ENCODE data around the gene MATN1.

MATN1 gene

DNA sequence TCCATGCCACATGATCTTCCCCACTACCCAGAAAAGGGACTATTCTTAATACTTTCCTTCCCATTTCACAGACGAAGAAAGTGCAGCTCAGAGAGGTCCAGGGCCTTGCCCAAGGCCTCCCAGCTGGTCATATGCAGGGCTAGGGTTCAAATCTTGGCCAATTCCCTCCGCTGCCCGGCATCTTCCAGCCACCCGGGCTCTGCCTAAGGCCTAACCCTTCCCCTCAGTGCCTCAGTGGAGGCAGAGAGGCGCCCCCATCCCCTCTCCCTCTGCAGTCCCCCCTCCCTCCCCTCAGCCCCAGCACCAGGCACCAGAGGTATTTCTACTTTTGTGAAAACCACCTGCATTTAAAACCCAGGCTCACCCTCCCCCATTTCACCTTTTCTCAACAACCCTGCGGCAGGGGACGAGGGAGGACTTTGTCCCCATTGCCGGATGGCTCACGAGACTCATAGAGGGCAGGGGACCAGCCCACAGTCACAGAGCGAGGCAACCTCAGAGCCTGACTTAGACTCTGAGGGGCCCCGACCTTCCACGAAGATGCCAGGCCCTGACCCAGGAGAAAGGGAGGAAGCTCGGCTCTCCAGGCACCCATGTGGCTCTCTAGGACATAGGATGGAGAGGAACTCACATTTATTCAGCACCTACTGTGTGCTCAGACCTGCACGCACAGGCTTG, 21.9 kb upstream of the MATN1 start:
- no peak for DNase-seq (ENCODE audit: low read depth in 3 of 3)

DNA sequence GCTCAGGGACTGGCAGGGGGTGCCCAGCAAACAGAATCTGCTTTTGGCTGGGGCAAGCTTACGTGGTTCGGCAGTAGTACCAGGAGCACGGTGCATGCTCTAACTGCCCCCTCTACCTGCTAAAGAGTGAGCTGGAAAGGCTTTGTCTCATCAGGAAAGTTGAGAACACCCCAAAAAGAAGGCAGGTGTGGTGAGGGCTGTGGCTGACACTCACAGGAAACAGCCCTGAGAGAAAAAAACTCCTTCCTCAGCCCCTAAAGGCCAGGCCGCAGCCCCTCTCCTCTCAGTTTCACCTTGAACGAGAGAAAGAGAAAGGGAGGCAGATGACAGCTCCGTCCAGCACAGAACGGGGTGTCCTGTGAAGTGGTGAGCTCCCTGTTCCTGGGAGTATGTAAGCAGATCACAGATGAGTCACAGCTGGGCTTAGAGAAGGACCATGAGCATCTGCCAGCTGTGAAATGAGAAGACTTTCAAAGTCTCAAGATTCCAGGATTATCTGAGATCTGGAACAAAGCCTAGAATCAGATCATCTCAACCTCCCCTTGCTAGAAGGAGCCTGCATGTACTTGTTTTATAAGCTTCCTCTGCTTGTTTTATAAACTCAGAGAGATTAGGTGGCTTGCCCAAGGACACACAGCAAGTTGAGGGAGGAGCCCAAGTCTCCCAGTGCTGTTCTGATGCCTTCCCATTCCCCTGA, 20.8 kb upstream of the MATN1 start:
- DNase-seq (ENCODE audit: low read depth in 3 of 3): no peak

DNA sequence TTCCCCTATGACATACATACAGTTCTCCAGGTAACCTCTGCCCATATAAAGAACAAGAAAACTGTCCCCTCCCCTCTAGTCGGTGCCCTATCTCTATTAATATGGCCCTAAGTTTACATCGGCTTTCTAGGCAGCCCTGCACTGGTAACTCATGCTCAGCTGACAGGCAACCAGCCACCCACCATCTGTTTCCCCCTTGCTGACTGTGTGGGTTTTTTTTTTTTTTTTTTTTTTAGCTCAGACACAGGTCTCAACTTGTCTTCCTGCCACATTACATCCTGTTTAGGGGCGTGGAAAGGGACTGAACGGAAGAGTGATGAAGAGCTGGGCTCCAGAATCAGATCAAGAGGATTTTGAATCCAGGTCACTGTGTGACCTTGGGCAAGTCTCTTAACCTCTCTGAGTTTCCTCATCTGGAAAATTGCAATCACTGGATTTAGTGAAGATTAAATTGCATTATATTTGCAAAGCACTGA, 20.2 kb upstream of the MATN1 start:
- DNase-seq (ENCODE audit: low read depth in 3 of 3): peak in 1 of 3 experiments; percentile 57

DNA sequence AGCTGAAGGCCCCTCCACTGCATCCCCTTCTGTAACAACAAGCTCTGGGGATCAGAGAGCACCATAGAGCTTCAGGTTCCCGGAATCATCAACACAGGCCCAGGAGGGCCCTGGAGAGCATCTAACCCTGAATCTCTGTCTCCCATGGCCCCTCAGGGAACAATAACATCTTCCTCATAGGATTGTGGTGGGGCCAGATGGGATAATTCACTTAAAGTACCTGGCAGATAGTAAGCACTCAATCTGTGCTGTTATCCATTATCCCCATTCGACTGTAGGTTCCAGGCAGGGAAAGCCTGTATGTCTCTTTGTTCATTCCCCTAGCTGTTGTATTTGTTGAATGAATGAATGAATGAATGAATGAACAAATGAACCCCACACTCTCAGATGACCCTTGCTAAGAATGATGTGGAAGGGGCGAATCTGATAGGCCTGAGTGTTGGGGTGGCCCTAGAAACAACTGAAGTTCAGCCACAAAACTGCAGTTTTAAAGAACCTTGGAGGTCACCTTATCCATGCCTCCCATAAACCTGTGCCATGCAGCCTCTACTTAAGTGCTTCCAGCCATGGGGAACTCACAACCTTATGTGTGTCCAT, 19.7 kb upstream of the MATN1 start:
- no peak for DNase-seq (ENCODE audit: low read depth in 3 of 3)

DNA sequence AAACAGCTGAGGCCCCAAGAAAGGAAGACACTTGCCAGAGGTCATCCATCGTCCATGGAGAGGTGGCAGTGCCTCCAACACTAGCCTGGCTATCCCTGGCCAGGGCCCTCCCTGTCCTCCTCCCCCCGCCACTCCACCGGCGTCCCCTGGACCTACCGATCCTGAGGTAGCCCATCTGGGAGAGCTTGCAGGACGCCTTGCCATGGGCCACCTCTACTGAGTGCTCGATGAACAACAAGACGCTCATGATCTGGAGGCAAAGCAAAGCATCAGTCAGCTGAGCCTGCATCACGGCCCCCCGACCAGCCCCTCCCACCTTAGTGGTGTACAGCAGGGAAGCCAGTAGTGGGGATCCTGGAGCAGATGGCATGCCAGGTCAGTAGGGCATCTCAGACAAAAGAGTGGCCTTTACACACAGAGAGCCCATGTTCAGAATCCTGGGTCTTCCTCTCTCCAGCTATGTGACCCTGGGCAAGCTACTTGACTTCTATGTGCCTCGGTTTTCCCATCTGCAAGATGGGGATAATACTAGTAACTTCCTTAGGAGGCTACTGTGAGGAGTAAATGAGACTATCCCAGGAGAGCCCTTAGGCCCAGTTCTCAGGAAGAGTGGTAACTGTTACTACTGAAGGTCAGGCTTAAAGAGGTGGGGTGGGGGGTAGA, 19.0 kb upstream of the MATN1 start:
- DNase-seq (ENCODE audit: low read depth in 3 of 3): no peak

DNA sequence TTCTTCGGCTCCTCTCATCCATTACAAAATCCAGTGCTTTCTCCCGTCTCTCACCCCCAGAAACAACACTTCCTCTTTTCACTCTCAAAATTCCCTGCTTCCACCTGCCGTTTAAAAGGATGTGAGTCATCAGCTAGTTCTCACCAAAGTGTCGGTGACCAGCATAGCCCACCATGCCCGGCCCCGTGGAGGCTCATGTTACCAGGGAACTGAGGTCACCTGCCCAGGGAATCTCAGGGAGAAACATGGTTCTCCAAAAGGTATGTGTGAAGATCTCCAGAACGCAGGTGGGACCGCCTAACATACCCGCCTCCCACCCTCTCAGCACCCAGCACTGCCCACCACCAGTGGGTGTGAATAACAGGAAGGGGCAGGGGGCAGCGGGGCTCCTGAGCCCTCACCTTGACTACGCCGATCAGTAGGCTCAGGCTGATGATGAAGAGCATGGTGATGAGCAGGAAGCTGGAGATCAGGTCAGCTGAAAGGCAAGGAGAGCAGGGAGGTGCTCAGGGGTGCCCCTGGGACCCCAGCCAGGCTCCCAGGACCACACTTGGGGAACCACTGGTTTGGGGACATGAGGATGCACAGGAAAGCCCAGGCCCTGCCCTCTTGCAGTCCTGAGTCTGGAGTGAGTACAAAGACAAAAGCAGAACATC, 18.0 kb upstream of the MATN1 start:
- DNase-seq (ENCODE audit: low read depth in 3 of 3): no peak

DNA sequence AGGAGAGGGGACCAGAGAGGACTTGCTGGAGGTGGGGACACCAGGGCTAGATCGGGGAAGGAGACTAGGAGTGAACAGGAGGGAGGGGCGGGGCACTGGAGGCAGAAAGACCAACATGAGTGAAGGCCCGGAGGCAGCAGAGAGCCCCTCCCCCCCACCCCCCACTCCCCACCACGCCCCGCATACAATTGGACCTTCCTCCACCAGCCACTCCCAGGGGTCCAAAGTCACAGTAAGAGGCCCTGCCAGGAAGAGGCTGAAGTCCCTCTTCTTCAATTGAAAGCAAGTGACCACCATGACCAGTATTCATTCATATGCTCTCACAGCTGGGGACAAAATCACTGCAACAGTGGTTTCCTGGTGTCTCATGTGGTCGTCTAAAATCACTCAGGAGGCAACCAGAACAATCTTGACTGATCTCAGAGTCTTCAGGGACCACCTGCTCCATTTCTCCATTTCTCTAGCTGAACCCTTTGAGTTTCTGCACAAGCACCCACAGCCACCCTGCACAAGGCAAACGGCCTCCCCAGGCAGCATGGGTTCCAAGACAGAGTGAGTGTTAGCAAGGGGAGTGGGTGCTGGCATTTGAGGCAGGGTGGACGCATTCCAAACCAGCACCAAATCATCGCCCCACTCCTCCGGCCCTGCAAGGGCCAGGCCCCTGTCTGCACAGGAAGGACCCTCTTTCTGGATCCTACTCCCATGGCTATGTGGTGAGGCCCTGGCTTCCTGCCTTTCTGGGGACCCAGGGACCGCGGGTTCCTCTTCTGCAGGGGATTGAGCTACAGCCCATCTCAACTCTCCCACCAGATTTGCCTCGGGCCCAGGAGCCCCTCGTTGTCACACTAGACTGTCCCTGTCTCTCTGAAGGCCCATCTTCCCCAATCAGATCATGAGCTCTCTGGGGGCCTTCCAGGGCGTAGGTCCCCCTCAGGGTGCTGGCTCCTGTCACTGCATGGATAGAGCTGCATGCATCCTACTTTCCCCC, 17.2 kb upstream of the MATN1 start:
- no peak for DNase-seq (ENCODE audit: low read depth in 3 of 3)

DNA sequence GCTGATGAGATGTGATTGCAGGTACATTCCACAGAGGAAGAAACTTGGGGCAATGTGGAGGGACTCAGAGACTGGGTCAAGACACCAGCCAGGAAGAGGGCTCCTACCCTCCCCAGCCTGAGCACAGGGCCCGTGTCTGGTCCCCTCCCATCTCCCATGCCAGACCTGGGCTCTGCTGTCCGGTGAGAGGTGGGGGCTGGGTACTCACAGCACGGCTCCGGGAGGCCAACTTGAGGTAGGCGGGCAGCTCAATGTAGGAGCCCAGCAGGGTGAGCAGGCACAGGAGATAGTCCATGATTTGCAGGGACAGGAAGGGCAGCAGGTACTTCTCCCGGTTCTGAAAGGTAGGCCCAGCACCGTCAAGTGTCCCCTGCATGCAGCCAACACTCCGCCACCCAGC, 16.2 kb upstream of the MATN1 start:
- DNase-seq (ENCODE audit: low read depth in 3 of 3): no peak

DNA sequence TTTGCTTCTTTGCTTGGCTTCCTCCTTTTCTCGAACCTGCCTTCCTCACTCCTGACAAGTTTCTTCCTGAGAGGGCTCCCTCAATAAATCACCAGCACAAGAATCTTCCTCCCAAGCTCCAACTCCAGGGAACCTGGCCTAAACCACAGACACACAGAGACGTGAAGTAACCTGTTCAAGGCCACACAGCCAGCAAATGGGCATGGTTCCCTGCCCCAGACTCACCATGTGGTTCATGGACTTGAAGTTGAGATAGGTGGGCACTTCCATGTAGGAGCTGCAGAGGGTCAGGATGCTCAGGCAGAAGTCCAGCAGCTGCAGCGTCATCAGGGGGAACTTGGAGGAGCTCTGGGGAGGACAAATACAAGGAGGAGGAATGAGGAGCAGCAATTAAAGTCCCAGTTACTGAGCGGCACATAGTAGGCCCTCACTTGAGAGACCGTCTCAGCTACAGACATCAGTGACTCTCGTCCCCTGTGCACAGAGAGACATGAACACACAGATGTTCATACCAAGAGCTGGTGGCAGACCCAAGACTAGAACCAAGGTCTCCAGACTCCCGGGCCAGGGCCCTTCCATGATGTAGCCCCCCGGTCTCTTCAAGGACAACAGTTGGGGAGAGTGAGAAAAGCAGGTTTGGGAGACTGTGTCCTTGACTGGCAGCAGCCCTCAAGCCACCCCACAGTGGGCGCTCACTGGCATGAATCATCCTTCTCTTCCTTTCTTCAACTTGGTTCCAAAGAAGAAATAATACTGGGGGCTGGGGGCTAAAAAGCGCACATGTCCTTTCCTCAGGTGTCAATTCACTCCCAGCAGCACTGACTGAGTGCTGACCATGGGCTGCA, 15.6 kb upstream of the MATN1 start:
- DNase-seq (ENCODE audit: low read depth in 3 of 3): no peak

DNA sequence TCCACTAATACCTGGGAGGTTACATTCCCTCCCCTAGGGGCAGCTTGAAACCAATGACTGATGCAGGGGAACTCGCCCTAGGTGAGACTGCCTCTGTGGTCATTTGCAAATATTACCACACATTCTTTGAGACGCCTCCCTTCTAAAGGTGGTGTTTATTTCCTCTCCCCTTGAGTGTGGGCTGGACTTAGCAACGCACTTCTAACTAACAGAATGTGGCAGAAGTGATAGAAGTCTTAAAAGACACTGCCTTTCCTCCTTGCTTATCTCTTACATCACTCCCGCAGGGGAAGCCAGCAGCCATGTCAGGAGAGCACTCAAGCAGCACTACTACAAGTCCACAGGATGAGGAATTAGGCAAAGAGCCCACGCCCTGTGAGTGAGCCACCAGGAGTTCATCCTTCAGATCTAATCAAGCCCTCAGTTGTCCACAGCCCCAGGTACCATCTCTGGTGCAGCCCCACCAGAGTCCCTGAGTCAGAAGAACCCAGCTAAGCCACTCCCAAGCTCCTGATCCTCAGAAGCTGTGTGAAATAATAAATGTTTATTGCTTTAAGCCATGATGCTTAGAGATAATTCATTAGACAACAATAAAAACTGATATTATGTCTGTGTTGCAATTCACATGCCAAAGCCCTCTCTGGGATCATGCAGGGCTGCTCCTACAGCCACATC, 14.8 kb upstream of the MATN1 start:
- DNase-seq (ENCODE audit: low read depth in 3 of 3): no peak

DNA sequence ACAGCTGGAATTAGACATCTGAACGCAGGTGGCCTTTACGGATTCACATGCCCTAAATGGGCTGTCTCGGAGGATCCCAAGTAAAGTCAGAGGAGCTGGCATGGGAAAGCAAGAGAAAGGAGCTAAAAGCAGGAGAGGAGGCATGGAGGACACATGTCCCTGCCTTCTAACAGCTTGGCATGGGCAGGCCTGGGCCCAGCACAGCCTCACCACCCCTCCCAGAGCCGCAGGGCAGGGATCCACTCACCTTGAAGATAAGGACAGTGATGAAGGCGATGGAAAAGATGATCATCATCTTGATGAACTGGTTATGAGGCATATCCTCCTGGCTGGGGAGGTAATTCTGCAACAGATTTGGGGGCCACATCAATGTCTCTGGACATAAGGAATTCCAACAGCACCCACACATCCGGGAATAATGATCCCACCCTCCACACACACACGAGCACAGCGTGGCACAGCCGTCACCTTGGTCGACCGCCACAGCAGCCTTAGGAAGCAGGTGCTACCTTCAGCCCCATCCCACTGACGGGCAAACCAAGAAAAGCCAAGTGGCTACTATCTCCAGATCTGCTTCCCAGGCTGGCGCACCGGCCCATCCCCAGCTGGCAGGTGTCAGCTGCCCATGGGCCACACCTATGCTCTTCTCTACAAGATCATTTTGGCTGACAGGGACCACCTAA, 14.1 kb upstream of the MATN1 start:
- DNase-seq (ENCODE audit: low read depth in 3 of 3): no peak

DNA sequence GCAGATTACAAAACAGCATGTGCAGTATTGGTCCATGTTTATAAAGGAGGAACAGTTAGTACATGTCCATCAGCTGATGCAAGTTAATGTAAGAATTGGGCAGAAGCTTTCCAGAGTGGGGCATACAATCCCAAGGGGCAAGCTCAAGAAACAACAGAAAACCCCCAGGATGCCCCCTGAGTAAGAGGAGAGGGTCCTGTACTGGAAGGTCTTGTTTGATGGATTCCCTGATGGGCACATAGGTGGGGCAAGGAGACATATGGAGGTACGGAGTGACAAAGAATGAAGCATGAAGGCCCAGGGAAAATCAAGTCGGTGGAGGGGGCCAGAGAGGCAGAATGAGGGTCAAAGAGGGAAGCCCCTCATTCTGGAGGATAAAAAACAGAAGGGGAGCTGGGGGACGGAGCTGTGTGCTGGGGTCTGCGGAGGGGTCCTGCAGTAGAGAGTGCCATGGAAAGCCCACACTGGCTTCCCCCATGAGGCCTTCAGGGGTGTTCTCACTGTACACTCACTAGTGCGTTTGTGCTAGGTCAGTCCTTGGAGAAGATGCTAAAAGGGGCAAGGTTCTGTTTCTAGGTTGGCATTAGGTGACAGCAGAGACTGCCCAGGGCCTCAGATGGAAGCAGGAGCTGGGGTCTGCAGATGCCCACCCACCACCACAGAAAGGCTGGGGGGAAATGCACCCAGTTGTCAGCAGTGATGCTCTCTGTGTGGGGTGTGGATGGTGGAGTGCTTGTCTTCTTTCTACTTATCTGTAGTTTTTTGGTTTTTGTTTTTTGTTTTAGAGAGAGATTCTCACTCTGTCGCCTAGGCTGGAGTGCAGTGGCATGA, 12.5 kb upstream of the MATN1 start:
- DNase-seq (ENCODE audit: low read depth in 3 of 3): no peak

DNA sequence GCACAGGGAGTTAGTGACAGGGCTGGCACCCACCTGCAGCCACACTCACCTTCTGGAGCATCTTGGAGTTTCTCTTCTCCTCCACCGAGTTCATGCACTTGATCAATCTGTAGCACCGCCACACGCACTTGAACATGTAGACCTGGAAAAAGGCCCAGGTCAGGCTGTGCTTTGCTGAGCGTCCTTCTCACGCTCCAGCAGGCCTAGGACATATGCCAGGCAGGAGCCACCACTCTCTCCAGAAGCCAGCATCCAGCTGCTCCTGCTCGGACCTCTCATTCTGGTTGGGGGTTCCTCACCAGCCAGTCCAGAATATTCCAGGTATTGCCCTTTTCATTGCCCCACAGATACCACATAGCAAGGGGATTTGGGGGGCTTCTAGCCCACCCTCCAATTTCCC, 11.7 kb upstream of the MATN1 start:
- DNase-seq (ENCODE audit: low read depth in 3 of 3): no peak

DNA sequence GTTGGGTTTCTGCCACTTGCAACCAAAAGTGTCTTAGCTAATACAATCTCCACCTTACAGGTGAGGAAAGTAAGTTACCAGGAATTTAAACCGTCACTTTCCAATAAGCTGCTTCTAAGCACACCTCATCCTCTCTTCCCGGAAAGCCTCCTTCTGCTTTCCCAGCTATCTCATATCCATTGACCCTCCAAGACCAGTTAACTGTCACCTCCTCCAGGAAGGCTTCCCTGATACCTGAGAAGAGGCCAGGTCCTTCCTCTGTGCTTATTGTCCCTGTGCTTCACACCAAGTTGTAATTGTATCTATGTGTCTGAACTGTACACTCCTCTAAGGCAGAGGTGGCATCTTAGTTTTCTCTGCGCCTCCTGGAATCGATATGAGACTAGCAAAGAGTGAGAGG, 11.2 kb upstream of the MATN1 start:
- no peak for DNase-seq (ENCODE audit: low read depth in 3 of 3)

DNA sequence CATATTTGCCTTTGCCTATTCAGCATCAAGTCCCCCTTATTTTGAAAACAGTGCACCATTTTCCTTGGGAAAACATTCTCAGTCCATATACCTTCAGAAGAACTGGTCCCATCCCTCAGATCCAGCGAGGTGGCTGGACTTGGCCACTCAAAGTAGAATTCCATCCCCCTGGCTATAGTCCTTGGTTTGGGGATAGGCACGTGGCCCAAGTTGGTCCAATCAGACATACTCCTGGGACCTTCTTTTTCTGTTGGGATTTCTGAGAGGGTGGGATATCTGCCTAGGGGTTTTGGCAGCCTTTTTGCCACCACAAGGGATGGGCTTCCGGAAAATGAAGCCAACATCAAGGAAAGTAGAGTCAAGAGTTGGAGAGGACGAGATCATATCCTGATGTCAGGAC, 10.7 kb upstream of the MATN1 start:
- no peak for DNase-seq (ENCODE audit: low read depth in 3 of 3)

DNA sequence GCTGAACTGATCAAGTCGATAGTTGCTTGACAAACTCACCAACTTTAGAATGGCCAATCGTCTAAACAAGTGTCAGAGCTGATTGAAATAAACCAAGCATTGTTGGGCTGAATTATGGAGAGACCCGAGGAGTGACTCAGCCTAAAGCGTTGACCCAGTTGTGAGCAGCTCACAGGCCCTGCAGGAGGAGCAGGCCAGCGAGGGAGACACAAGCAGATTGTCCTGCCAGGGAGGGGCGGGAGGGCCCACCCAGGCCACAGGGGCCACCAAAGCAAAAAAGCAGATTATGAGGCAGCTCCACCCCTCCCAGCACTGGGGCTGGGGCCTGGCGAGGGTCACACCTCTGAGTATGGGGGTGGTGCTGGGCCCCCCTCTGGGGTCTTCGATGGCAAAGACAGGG, 10.1 kb upstream of the MATN1 start:
- DNase-seq (ENCODE audit: low read depth in 3 of 3): no peak

DNA sequence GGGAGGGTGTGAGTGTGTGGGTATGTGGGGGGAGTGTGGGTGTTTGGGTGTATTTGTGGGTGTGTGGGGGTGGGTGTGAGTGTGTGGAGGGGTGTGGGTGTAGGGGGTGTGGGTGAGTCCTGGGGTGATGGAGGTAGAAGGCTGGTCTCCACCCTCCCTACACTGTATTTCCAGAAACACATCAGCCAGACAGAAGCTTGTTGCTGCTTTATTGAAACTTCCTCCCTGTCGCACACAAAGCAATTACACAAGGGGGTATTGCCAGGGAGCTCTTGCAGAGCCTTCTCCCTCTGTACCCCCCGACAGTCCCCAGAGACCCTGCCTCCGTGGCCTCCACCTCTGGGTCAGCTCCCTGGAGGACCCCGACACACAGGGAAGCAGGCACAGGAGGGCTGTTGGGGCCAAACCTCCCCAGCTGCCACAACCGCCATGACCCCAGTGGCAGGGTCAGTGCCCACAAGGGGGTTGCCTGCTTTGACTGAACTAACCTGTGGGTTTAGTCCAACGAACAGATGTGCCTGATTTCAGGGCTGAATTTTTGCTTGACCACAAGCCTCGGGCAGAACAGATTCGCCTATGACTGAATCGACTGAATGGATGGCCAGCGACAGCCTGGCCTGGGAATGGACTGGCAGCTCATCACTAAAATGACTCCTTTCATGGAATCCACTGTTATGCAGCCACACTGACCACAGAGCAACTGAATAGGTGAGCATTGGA, 9.1 kb upstream of the MATN1 start:
- DNase-seq (ENCODE audit: low read depth in 3 of 3): no peak

All from stimulated activated CD4-positive, alpha-beta T cell treated with anti-CD3 and anti-CD28 coated beads, TNF-alpha, amount 100 ng/mL, for 24 hours (primary cell).